ENCODE measurements around the gene ABL1. TPM values are rescaled to one million over a fixed set of nuclear protein-coding genes. Genes with fewer than 3 reads are reported as not detected.

ABL1 gene
- total and polyA plus RNA-seq, 4 donors, result 23.3 to 60.0 (median 37.7) TPM

- H3K4me1 ChIP-seq (ENCODE audit: control insufficient read depth in 5 of 5, insufficient read depth in 5 of 5, low read length in 5 of 5), result peaks cover 0 to 40% (median 7%) of the 10 kb centered on the region in 5 donors
- 44 to 46% methylated on average over 4 of the region's 4 CpGs for WGBS, 2 donors
- H3K9ac ChIP-seq (ENCODE audit: insufficient read depth in 1 of 2, low read length in 2 of 2), result peak overlapping the region in 1 of 2 donors; percentile 44
- H3K36me3 ChIP-seq (ENCODE audit: control insufficient read depth in 4 of 4, insufficient read depth in 4 of 4, low read length in 4 of 4), result no peaks in the 10 kb centered on the region
- no peaks in the 10 kb centered on the region for H3K9me3 ChIP-seq (ENCODE audit: control insufficient read depth in 4 of 4, insufficient read depth in 3 of 4, low read length in 3 of 4)
- ATAC-seq (ENCODE audit: insufficient read depth, low FRiP score) (no peak), DNase-seq (peak; percentile 86 to 96 (median 96))
- no peak overlapping the region for H3K4me3 ChIP-seq
- H3K27ac ChIP-seq (ENCODE audit: low read depth in 1 of 2, low read length in 1 of 2), result peak overlapping the region in 1 of 2 donors; percentile 22
- no peaks in the 10 kb centered on the region for H3K27me3 ChIP-seq (ENCODE audit: control insufficient read depth in 3 of 3, insufficient read depth in 3 of 3, low read length in 2 of 3)
- no peak for TF ChIP-seq CTCF (IDR thresholded peaks at IDR 0.05; ENCODE audit: control extremely low read depth, extremely low read depth)
These were observed 10.3 kb upstream of the ABL1 start for GRCh38 chr9:130824643-130825350.

GRCh38 chr9:130825351-130825651, 9.8 kb upstream of the ABL1 start:
- peaks cover 1 to 41% (median 7%) of the 10 kb centered on the region in 5 donors for H3K4me1 ChIP-seq (ENCODE audit: control insufficient read depth in 5 of 5, insufficient read depth in 5 of 5, low read length in 5 of 5)
- H3K27ac ChIP-seq (ENCODE audit: low read depth in 1 of 2, low read length in 1 of 2), result no peak overlapping the region
- no peaks in the 10 kb centered on the region for H3K9me3 ChIP-seq (ENCODE audit: control insufficient read depth in 4 of 4, insufficient read depth in 3 of 4, low read length in 3 of 4)
- H3K36me3 ChIP-seq (ENCODE audit: control insufficient read depth in 4 of 4, insufficient read depth in 4 of 4, low read length in 4 of 4), result no peaks in the 10 kb centered on the region
- ATAC-seq (ENCODE audit: insufficient read depth, low FRiP score), result no peak
- no peak for DNase-seq
- H3K27me3 ChIP-seq (ENCODE audit: control insufficient read depth in 3 of 3, insufficient read depth in 3 of 3, low read length in 2 of 3), result no peaks in the 10 kb centered on the region
- no peak overlapping the region for H3K4me3 ChIP-seq
- no peak for TF ChIP-seq CTCF (IDR thresholded peaks at IDR 0.05; ENCODE audit: control extremely low read depth, extremely low read depth)
- H3K9ac ChIP-seq (ENCODE audit: insufficient read depth in 1 of 2, low read length in 2 of 2), result peak overlapping the region in 1 of 2 donors; percentile 65

GRCh38 chr9:130825809-130826208, 9.2 kb upstream of the ABL1 start:
- no peak for DNase-seq
- Histone ChIP-seq H3K4me3 (no peak overlapping the region), H3K9me3 (ENCODE audit: control insufficient read depth in 4 of 4, insufficient read depth in 3 of 4, low read length in 3 of 4) (no peaks in the 10 kb centered on the region), H3K27ac (ENCODE audit: low read depth in 1 of 2, low read length in 1 of 2) (no peak overlapping the region), H3K36me3 (ENCODE audit: control insufficient read depth in 4 of 4, insufficient read depth in 4 of 4, low read length in 4 of 4) (no peaks in the 10 kb centered on the region), H3K4me1 (ENCODE audit: control insufficient read depth in 5 of 5, insufficient read depth in 5 of 5, low read length in 5 of 5) (peaks cover 1 to 44% (median 7%) of the 10 kb centered on the region in 5 donors), H3K9ac (ENCODE audit: insufficient read depth in 1 of 2, low read length in 2 of 2) (peak overlapping the region in 1 of 2 donors; percentile 65), H3K27me3 (ENCODE audit: control insufficient read depth in 3 of 3, insufficient read depth in 3 of 3, low read length in 2 of 3) (no peaks in the 10 kb centered on the region)
- TF ChIP-seq CTCF (IDR thresholded peaks at IDR 0.05; ENCODE audit: control extremely low read depth, extremely low read depth), result no peak
- ATAC-seq (ENCODE audit: insufficient read depth, low FRiP score), result no peak
- WGBS, 2 donors, result 94 to 96% methylated on average over 5 of the region's 5 CpGs

- H3K27ac ChIP-seq (ENCODE audit: low read depth in 1 of 2, low read length in 1 of 2), result no peak overlapping the region
- ATAC-seq (ENCODE audit: insufficient read depth, low FRiP score), result no peak
These were observed 5.3 kb upstream of the ABL1 start for GRCh38 chr9:130829762-130830161.

More at GRCh38 chr9:130829762-130830161, 5.3 kb upstream of the ABL1 start:
- Histone ChIP-seq H3K9ac (ENCODE audit: insufficient read depth in 1 of 2, low read length in 2 of 2) (no peak overlapping the region), H3K27me3 (ENCODE audit: control insufficient read depth in 3 of 3, insufficient read depth in 3 of 3, low read length in 2 of 3) (no peaks in the 10 kb centered on the region), H3K4me3 (no peak overlapping the region), H3K9me3 (ENCODE audit: control insufficient read depth in 4 of 4, insufficient read depth in 3 of 4, low read length in 3 of 4) (no peaks in the 10 kb centered on the region), H3K36me3 (ENCODE audit: control insufficient read depth in 4 of 4, insufficient read depth in 4 of 4, low read length in 4 of 4) (no peaks in the 10 kb centered on the region), H3K4me1 (ENCODE audit: control insufficient read depth in 5 of 5, insufficient read depth in 5 of 5, low read length in 5 of 5) (peaks cover 0 to 51% (median 12%) of the 10 kb centered on the region in 5 donors)
- TF ChIP-seq CTCF (IDR thresholded peaks at IDR 0.05; ENCODE audit: control extremely low read depth, extremely low read depth), result no peak
- WGBS, 2 donors, result 84 to 93% methylated on average over 1 of the region's 1 CpG
- DNase-seq, result no peak

All from lung (tissue), 12 donors.